Stomach (tissue), 4 donors: ENCODE results near the gene FOXO3.

ENCODE experiments used
- CTCF ChIP-seq, 7 experiments: fragments of 450-650 bp in 4 of 7; fragments of 200-600 bp in 3 of 7; sonication (generic) in 3 of 7; IDR thresholded peaks; one replicate each; pipeline ENCODE4 v1.5.1; 2016 to 2019; ENCODE audit warnings: antibody characterized with exemption in 7 of 7, control low read depth in 2 of 7, mild to moderate bottlenecking in 1 of 7
- POLR2A ChIP-seq, 4 donors: fragments of 450-650 bp; IDR thresholded peaks; one replicate each; pipeline ENCODE4 v1.6.1; 2016; ENCODE audit warnings: antibody characterized with exemption in 4 of 4, control low read depth in 2 of 4, mild to moderate bottlenecking in 1 of 4, moderate library complexity in 1 of 4
- POLR2AphosphoS5 ChIP-seq, 3 donors: sonication (generic); formaldehyde crosslinking; IDR thresholded peaks; one replicate each; pipeline ENCODE4 v1.6.1; 2016; ENCODE audit warnings: antibody characterized with exemption in 3 of 3

- no peak for TF ChIP-seq POLR2A (IDR thresholded peaks at IDR 0.05)
- peak in 1 of 7 experiments; percentile 24 for TF ChIP-seq CTCF (IDR thresholded peaks at IDR 0.05)
- TF ChIP-seq POLR2AphosphoS5 (IDR thresholded peaks at IDR 0.05) = peak in 1 of 3 donors; percentile 2
Measured at GRCh38 chr6:108557494-108558371, 3.0 kb upstream of the FOXO3 start.
